Liver (tissue), 3 donors: ENCODE data around the gene DCC.

Source experiments
- ATF3 ChIP-seq: IDR thresholded peaks from 2 replicates; pipeline ENCODE4 v1.6.1; 2016; ENCODE audit warnings: antibody characterized with exemption
- CTCF ChIP-seq: fragments of 150-350 bp; IDR thresholded peaks from 2 replicates; pipeline ENCODE4 v1.5.1; 2017; ENCODE audit warnings: improper control_type of control experiment, low read depth, low read length; ENCODE audit not compliant: missing input control
- FOXA1 ChIP-seq: IDR thresholded peaks from 2 replicates; pipeline ENCODE4 v1.6.1; 2016; ENCODE audit warnings: antibody characterized with exemption
- GABPA ChIP-seq, 2 donors: IDR thresholded peaks in 1 of 2; conservative IDR thresholded peaks in 1 of 2; 2 replicates each; pipeline ENCODE4 v1.6.1; 2016; ENCODE audit warnings: antibody characterized with exemption in 2 of 2, mild to moderate bottlenecking in 1 of 2, moderate library complexity in 1 of 2
- HNF4G ChIP-seq: IDR thresholded peaks from 2 replicates; pipeline ENCODE4 v1.6.1; 2016; ENCODE audit warnings: antibody characterized with exemption
- JUND ChIP-seq, 2 donors: IDR thresholded peaks; 2 replicates each; pipeline ENCODE4 v1.6.1; 2016; ENCODE audit warnings: antibody characterized with exemption in 2 of 2
- MAX ChIP-seq: IDR thresholded peaks from 2 replicates; pipeline ENCODE4 v1.6.1; 2016; ENCODE audit warnings: antibody characterized with exemption
- NR2F2 ChIP-seq: IDR thresholded peaks from 2 replicates; pipeline ENCODE4 v1.6.1; 2016; ENCODE audit warnings: antibody characterized with exemption
- RAD21 ChIP-seq, 2 donors: IDR thresholded peaks; 2 replicates each; pipeline ENCODE4 v1.6.1; 2016; ENCODE audit warnings: antibody characterized with exemption in 2 of 2, mild to moderate bottlenecking in 2 of 2
- REST ChIP-seq: IDR thresholded peaks from 2 replicates; pipeline ENCODE4 v1.6.1; 2016; ENCODE audit warnings: antibody characterized with exemption, mild to moderate bottlenecking
- RXRA ChIP-seq, 2 donors: IDR thresholded peaks; 2 replicates each; pipeline ENCODE4 v1.6.1; 2017 to 2018; ENCODE audit warnings: antibody characterized with exemption in 2 of 2, mild to moderate bottlenecking in 1 of 2
- SP1 ChIP-seq: IDR thresholded peaks from 2 replicates; pipeline ENCODE4 v1.6.1; 2018; ENCODE audit warnings: antibody characterized with exemption, mild to moderate bottlenecking
- YY1 ChIP-seq: IDR thresholded peaks from 2 replicates; pipeline ENCODE4 v1.6.1; 2016; ENCODE audit warnings: antibody characterized with exemption, mild to moderate bottlenecking
- ZBTB33 ChIP-seq: IDR thresholded peaks from 2 replicates; pipeline ENCODE4 v1.6.1; 2016; ENCODE audit warnings: antibody characterized with exemption
- donor health status: healthy.
- donor health status: healthy.

- TF ChIP-seq RAD21 (IDR thresholded peaks at IDR 0.05) (no peak), CTCF (no peak), ATF3 (no peak), RXRA (IDR thresholded peaks at IDR 0.05) (no peak), MAX (no peak), SP1 (no peak), YY1 (no peak), FOXA1 (no peak), GABPA (IDR thresholded peaks at IDR 0.05 in 1 of 2, conservative IDR thresholded peaks at IDR 0.05 in 1 of 2) (no peak), REST (no peak), JUND (IDR thresholded peaks at IDR 0.05) (no peak), NR2F2 (no peak), ZBTB33 (no peak), HNF4G (no peak)
Measured at GRCh38 chr18:53153800-53154199, 813.8 kb downstream of the DCC start.
